Neural progenitor cell (in vitro differentiated cells): ENCODE measurements around the gene HTR3A.

Experiments
- EZH2 ChIP-seq: fragments of 200-600 bp; sonication (generic); IDR thresholded peaks from 2 replicates; pipeline ENCODE4 v1.6.1; 2017; ENCODE audit warnings: antibody characterized with exemption, mild to moderate bottlenecking, moderate library complexity
- EZH2phosphoT487 ChIP-seq: fragments of 200-600 bp; sonication (generic); IDR thresholded peaks from 2 replicates; pipeline ENCODE4 v1.6.1; 2017; ENCODE audit warnings: antibody characterized with exemption
- TF ChIP-seq, protein P1 (sequence below): fragments of 200-600 bp; sonication (generic); IDR thresholded peaks from 2 replicates; pipeline ENCODE4 v1.5.1; 2017; ENCODE audit warnings: antibody characterized with exemption, mild to moderate bottlenecking

- TF ChIP-seq, protein P1, sequence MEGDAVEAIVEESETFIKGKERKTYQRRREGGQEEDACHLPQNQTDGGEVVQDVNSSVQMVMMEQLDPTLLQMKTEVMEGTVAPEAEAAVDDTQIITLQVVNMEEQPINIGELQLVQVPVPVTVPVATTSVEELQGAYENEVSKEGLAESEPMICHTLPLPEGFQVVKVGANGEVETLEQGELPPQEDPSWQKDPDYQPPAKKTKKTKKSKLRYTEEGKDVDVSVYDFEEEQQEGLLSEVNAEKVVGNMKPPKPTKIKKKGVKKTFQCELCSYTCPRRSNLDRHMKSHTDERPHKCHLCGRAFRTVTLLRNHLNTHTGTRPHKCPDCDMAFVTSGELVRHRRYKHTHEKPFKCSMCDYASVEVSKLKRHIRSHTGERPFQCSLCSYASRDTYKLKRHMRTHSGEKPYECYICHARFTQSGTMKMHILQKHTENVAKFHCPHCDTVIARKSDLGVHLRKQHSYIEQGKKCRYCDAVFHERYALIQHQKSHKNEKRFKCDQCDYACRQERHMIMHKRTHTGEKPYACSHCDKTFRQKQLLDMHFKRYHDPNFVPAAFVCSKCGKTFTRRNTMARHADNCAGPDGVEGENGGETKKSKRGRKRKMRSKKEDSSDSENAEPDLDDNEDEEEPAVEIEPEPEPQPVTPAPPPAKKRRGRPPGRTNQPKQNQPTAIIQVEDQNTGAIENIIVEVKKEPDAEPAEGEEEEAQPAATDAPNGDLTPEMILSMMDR = no peak
- TF ChIP-seq EZH2 (no peak), EZH2phosphoT487 (no peak)
Measured at GRCh38 chr11:114031246-114031966, 56.5 kb downstream of the HTR3A start.
